Measurements from ENCODE around the gene CDR2.
A peak's percentile ranks its signal among the peaks of the same experiment; 100 is the strongest.

CDR2 gene

GRCh38 chr16:22340945-22341344, 33.5 kb downstream of the CDR2 start:
- no peaks in the 10 kb centered on the region for H3K27me3 ChIP-seq (replicated peaks; ENCODE audit: insufficient read depth, low read length)
- no peaks in the 10 kb centered on the region for H3K9me3 ChIP-seq (replicated peaks; ENCODE audit: insufficient read depth, low read length)
- no peaks in the 10 kb centered on the region for H3K36me3 ChIP-seq (replicated peaks; ENCODE audit: insufficient read depth, low read length)
- no peak for TF ChIP-seq EZH2phosphoT487 (IDR thresholded peaks at IDR 0.05; ENCODE audit: low read length)
- TF ChIP-seq EZH2 (optimal IDR thresholded peaks at IDR 0.05; ENCODE audit: low read depth, low read length), result no peak
- TF ChIP-seq CTCF (IDR thresholded peaks at IDR 0.05; ENCODE audit: low read length), result no peak
- no peaks in the 10 kb centered on the region for H3K79me2 ChIP-seq (ENCODE audit: low read length)
- no peak overlapping the region for H3K4me2 ChIP-seq (ENCODE audit: low read depth, low read length)
- H3K9ac ChIP-seq (ENCODE audit: low read length), result no peak overlapping the region
- H4K20me1 ChIP-seq (ENCODE audit: insufficient read depth, low read length), result no peaks in the 10 kb centered on the region
- no peak for DNase-seq
- 0 out of 2 replicates have a peak, but pooled peaks cover 7% of the 10 kb centered on the region for H3K4me1 ChIP-seq (ENCODE audit: low read length)
- no peak overlapping the region for H3K27ac ChIP-seq (ENCODE audit: low read length)
- 0 out of 2 replicates have a peak, but pooled peaks cover 3% of the 10 kb centered on the region for H3F3A ChIP-seq (ENCODE audit: insufficient read depth, low read length)
- no peaks in the 10 kb centered on the region for H3K9me2 ChIP-seq (replicated peaks; ENCODE audit: insufficient read depth, low read length)
- H3K4me3 ChIP-seq (ENCODE audit: low read length), result no peak overlapping the region
- H2AFZ ChIP-seq (ENCODE audit: low read length), result no peak overlapping the region

- peaks cover 14% of the 10 kb centered on the region; the same call in 1 of the 2 replicates for H3K36me3 ChIP-seq (replicated peaks; ENCODE audit: insufficient read depth, low read length)
- TF ChIP-seq EZH2phosphoT487 (IDR thresholded peaks at IDR 0.05; ENCODE audit: low read length) (no peak), CTCF (IDR thresholded peaks at IDR 0.05; ENCODE audit: low read length) (no peak), EZH2 (optimal IDR thresholded peaks at IDR 0.05; ENCODE audit: low read depth, low read length) (no peak)
- DNase-seq, result peak; percentile 25
- H3K27me3 ChIP-seq (replicated peaks; ENCODE audit: insufficient read depth, low read length), result no peaks in the 10 kb centered on the region
- H3F3A ChIP-seq (ENCODE audit: insufficient read depth, low read length), result 0 out of 2 replicates have a peak, but pooled peaks cover 3% of the 10 kb centered on the region
- H3K9me3 ChIP-seq (replicated peaks; ENCODE audit: insufficient read depth, low read length), result no peaks in the 10 kb centered on the region
- no peak overlapping the region for H3K4me3 ChIP-seq (ENCODE audit: low read length)
- H3K79me2 ChIP-seq (ENCODE audit: low read length), result no peaks in the 10 kb centered on the region
- no peak overlapping the region for H3K27ac ChIP-seq (ENCODE audit: low read length)
- H3K9ac ChIP-seq (ENCODE audit: low read length), result no peak overlapping the region
- no peaks in the 10 kb centered on the region for H3K9me2 ChIP-seq (replicated peaks; ENCODE audit: insufficient read depth, low read length)
- H3K4me1 ChIP-seq (ENCODE audit: low read length), result 0 out of 2 replicates have a peak, but pooled peaks cover 7% of the 10 kb centered on the region
- no peak overlapping the region for H3K4me2 ChIP-seq (ENCODE audit: low read depth, low read length)
- H2AFZ ChIP-seq (ENCODE audit: low read length), result no peak overlapping the region
- no peaks in the 10 kb centered on the region for H4K20me1 ChIP-seq (ENCODE audit: insufficient read depth, low read length)
Observed at GRCh38 chr16:22337849-22338635, 36.4 kb downstream of the CDR2 start.

GRCh38 chr16:22337045-22337444, 37.4 kb downstream of the CDR2 start:
- H3K4me1 ChIP-seq (ENCODE audit: low read length), result 0 out of 2 replicates have a peak, but pooled peaks cover 7% of the 10 kb centered on the region
- H2AFZ ChIP-seq (ENCODE audit: low read length), result no peak overlapping the region
- H3K27ac ChIP-seq (ENCODE audit: low read length), result no peak overlapping the region
- H3K9me3 ChIP-seq (replicated peaks; ENCODE audit: insufficient read depth, low read length), result no peaks in the 10 kb centered on the region
- H3K4me3 ChIP-seq (ENCODE audit: low read length), result no peak overlapping the region
- H3K27me3 ChIP-seq (replicated peaks; ENCODE audit: insufficient read depth, low read length), result no peaks in the 10 kb centered on the region
- DNase-seq, result peak; percentile 2
- H3K9me2 ChIP-seq (replicated peaks; ENCODE audit: insufficient read depth, low read length), result no peaks in the 10 kb centered on the region
- no peak overlapping the region for H3K4me2 ChIP-seq (ENCODE audit: low read depth, low read length)
- no peaks in the 10 kb centered on the region for H3K79me2 ChIP-seq (ENCODE audit: low read length)
- H3F3A ChIP-seq (ENCODE audit: insufficient read depth, low read length), result 0 out of 2 replicates have a peak, but pooled peaks cover 3% of the 10 kb centered on the region
- no peak overlapping the region for H3K9ac ChIP-seq (ENCODE audit: low read length)
- H4K20me1 ChIP-seq (ENCODE audit: insufficient read depth, low read length), result no peaks in the 10 kb centered on the region
- H3K36me3 ChIP-seq (replicated peaks; ENCODE audit: insufficient read depth, low read length), result peaks cover 14% of the 10 kb centered on the region; the same call in 1 of the 2 replicates
- TF ChIP-seq CTCF (IDR thresholded peaks at IDR 0.05; ENCODE audit: low read length), result no peak
- no peak for TF ChIP-seq EZH2phosphoT487 (IDR thresholded peaks at IDR 0.05; ENCODE audit: low read length)
- TF ChIP-seq EZH2 (optimal IDR thresholded peaks at IDR 0.05; ENCODE audit: low read depth, low read length), result no peak

All from MM.1S (cell line).